Activated T-helper 17 cell treated with anti-CD3 and anti-CD28 coated beads, Interleukin-2, amount 50 U/mL, for 72 hours (primary cell): Measurements from ENCODE around the gene PDE8A. TPM values are rescaled to one million over a fixed set of nuclear protein-coding genes. Genes with fewer than 3 reads are reported as not detected.
"Not testable (repeated sequence)": the region's sequence is repeated elsewhere in the genome, so short reads cannot be mapped to it uniquely, and the experiment has no call there.

Experiments used
- ATAC-seq: fragments of 150-1000 bp; cut with Tn5 transposase; replicated peaks from 2 replicates; pipeline ENCODE4 v1.10.0; 2021; ENCODE audit warnings: mild to moderate bottlenecking, moderate library complexity
- H3K27ac Mint-ChIP-seq: one replicate; pipeline ENCODE4 v1.8.0; 2022; ENCODE audit warnings: mixed read lengths
- H3K27me3 Mint-ChIP-seq: one replicate; pipeline ENCODE4 v1.8.0; 2022; ENCODE audit warnings: mixed read lengths
- H3K36me3 Mint-ChIP-seq: one replicate; pipeline ENCODE4 v1.8.0; 2022; ENCODE audit warnings: low read depth, mild to moderate bottlenecking, mixed read lengths
- H3K4me1 Mint-ChIP-seq: one replicate; pipeline ENCODE4 v1.8.0; 2022; ENCODE audit warnings: mixed read lengths
- H3K4me3 Mint-ChIP-seq: one replicate; pipeline ENCODE4 v1.8.0; 2022; ENCODE audit warnings: mild to moderate bottlenecking, mixed read lengths
- H3K9me3 Mint-ChIP-seq: one replicate; pipeline ENCODE4 v1.8.0; 2022; ENCODE audit warnings: mixed read lengths
- total RNA-seq, 2 donors: library from RNA; stranded (reverse); gene quantifications; one replicate each; pipeline ENCODE4 v1.2.3, GENCODE V29; 2022

PDE8A gene
- total RNA-seq, 2 donors from 2014 or later: 23.7 to 34.2 TPM

GRCh38 chr15:85006201-85006600 lies 24.5 kb downstream of the PDE8A start:
- Mint-ChIP-seq H3K9me3 (peaks cover 4% of the 10 kb centered on the region), H3K27me3 (no peaks in the 10 kb centered on the region), H3K27ac (no peak overlapping the region), H3K4me3 (no peak overlapping the region), H3K4me1 (peaks cover 38% of the 10 kb centered on the region), H3K36me3 (no peaks in the 10 kb centered on the region)
- ATAC-seq: no peak

- Mint-ChIP-seq H3K4me3 (no peak overlapping the region), H3K36me3 (no peaks in the 10 kb centered on the region), H3K4me1 (peaks cover 34% of the 10 kb centered on the region), H3K27ac (no peak overlapping the region), H3K9me3 (peaks cover 4% of the 10 kb centered on the region), H3K27me3 (no peaks in the 10 kb centered on the region)
- no peak for ATAC-seq
These were observed 25.0 kb downstream of the PDE8A start for GRCh38 chr15:85006655-85007054.

- Mint-ChIP-seq H3K4me3 (no peak overlapping the region), H3K9me3 (peaks cover 4% of the 10 kb centered on the region), H3K27ac (no peak overlapping the region), H3K4me1 (peaks cover 33% of the 10 kb centered on the region), H3K27me3 (no peaks in the 10 kb centered on the region), H3K36me3 (no peaks in the 10 kb centered on the region)
- ATAC-seq: no peak
These were observed 25.5 kb downstream of the PDE8A start for GRCh38 chr15:85007137-85007536.

DNA sequence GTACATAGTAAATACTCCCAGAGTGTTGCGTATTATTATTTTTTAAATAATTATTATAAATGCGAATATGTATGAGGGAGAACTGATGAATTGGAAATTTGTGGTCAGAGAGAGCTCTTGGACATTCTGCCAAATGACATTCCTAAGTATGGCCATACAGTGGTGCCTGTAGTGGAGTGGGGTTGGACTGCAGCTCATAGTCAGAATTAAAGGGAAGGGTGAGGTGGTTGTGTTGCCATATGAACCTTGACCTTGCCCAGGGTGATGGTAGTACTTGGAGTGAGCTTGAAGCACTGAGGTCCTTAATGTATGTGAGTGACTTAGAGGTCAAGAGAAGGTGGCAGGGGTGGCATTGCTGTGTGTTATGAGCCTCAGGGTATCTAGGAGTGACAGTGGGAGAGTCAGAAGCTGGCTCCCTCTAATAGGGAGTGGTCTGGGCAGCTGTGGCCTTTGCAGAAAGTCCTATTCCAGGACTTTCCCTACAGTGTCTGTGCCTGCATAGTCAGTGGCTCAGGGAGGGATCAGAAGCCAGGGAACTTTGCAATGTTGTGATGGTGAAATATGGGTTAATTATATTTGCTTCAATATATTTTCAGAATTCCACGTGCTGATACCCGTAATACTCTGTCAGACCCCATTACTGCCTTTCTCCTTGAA lies 26.2 kb downstream of the PDE8A start:
- Mint-ChIP-seq H3K27ac (no peak overlapping the region), H3K36me3 (no peaks in the 10 kb centered on the region), H3K9me3 (peaks cover 4% of the 10 kb centered on the region), H3K27me3 (no peaks in the 10 kb centered on the region), H3K4me1 (peaks cover 29% of the 10 kb centered on the region), H3K4me3 (no peak overlapping the region)
- ATAC-seq: no peak

DNA sequence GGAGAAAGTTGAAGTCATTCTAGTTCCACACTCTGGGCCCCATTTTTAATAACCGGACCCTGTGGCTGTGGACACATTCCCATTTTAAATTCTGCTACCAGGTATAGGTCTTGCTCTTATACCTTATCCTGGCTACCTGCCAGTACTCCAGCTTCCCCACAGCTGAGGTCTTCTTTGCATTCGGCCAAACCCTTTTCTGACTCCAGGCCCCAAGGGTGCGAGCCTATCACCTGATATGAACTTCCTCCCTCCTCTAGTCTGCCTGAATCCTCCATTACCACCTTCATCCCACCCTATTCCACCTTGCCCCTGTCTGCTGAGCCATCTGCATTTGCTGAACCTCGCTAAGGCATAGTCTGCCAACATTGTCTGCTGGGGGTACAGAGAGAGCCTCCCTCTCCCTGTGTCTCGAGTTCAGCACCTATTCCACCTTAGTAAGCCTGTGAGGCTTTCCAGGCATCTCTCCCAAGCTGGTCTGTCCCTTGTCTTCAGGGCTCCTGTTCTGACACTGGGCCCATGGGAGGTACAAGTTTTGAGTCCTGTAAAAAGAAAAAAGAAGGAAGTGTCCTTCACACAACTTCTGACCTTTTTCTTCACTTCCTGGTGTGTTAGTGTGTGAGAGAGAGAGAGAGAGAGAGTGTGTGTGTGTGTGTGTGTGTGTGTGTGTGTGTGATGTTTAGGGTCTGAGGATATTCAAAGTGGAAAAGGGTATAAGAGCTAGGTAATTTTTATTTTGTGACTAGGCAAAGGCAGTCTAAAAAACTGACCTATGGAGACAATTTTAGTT lies 27.0 kb downstream of the PDE8A start:
- no peak overlapping the region for H3K4me3 Mint-ChIP-seq
- peaks cover 4% of the 10 kb centered on the region for H3K9me3 Mint-ChIP-seq
- no peak for ATAC-seq
- H3K36me3 Mint-ChIP-seq: no peaks in the 10 kb centered on the region
- H3K27me3 Mint-ChIP-seq: no peaks in the 10 kb centered on the region
- peak overlapping the region; percentile 7 for H3K27ac Mint-ChIP-seq
- H3K4me1 Mint-ChIP-seq: peaks cover 27% of the 10 kb centered on the region

GRCh38 chr15:85009435-85009834 lies 27.8 kb downstream of the PDE8A start:
- Mint-ChIP-seq H3K27me3 (no peaks in the 10 kb centered on the region), H3K4me1 (peaks cover 25% of the 10 kb centered on the region), H3K4me3 (no peak overlapping the region), H3K36me3 (no peaks in the 10 kb centered on the region), H3K9me3 (peaks cover 4% of the 10 kb centered on the region), H3K27ac (no peak overlapping the region)
- no peak for ATAC-seq

DNA sequence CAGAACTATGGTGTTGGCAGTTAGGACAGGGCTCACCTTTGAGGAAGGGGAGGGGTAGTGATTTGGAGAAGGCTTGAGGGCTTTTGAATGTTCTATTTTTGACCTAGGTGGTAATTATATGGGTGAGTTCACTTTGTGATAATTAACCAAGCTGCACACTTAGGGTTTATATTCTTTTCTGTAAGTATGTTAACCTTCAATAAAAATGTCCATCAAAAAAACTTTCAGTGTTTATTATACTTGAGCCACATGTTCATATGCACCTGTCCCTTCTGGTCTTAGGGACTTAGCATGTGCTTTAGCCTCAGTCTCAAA lies 28.4 kb downstream of the PDE8A start:
- ATAC-seq: no peak
- no peaks in the 10 kb centered on the region for H3K36me3 Mint-ChIP-seq
- H3K27ac Mint-ChIP-seq: no peak overlapping the region
- H3K4me1 Mint-ChIP-seq: peaks cover 25% of the 10 kb centered on the region
- peaks cover 4% of the 10 kb centered on the region for H3K9me3 Mint-ChIP-seq
- no peaks in the 10 kb centered on the region for H3K27me3 Mint-ChIP-seq
- H3K4me3 Mint-ChIP-seq: no peak overlapping the region

- H3K36me3 Mint-ChIP-seq: no peaks in the 10 kb centered on the region
- no peak for ATAC-seq
- H3K27ac Mint-ChIP-seq: no peak overlapping the region
- no peaks in the 10 kb centered on the region for H3K27me3 Mint-ChIP-seq
- H3K4me1 Mint-ChIP-seq: peaks cover 25% of the 10 kb centered on the region
- H3K9me3 Mint-ChIP-seq: peaks cover 4% of the 10 kb centered on the region
- no peak overlapping the region for H3K4me3 Mint-ChIP-seq
These were observed 28.9 kb downstream of the PDE8A start for GRCh38 chr15:85010386-85011159.

DNA sequence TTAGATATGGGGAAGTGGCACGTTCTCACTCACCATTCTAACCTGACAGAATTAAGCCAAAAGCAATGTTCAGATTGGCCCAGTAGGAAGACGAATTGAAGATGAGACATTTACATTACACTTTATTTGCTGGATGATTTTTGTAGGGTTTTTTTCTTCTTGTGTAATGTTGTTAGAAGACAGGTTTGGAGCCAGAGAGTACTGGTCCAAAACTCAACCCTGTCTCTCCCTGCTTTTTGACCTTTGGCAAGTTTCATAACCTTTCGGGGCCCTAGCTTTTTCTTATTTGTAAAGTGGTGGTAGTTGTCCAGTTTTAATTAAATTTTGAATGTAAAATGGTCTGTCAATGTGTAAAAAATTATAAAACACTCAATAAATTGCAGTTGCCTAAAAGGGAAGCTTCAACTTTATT lies 29.5 kb downstream of the PDE8A start:
- no peaks in the 10 kb centered on the region for H3K36me3 Mint-ChIP-seq
- no peak overlapping the region for H3K27ac Mint-ChIP-seq
- H3K9me3 Mint-ChIP-seq: peaks cover 4% of the 10 kb centered on the region
- ATAC-seq: no peak
- H3K27me3 Mint-ChIP-seq: no peaks in the 10 kb centered on the region
- peaks cover 25% of the 10 kb centered on the region for H3K4me1 Mint-ChIP-seq
- H3K4me3 Mint-ChIP-seq: no peak overlapping the region

GRCh38 chr15:85011724-85012123 lies 30.1 kb downstream of the PDE8A start:
- H3K9me3 Mint-ChIP-seq, H3K36me3 Mint-ChIP-seq, H3K27ac Mint-ChIP-seq, ATAC-seq, H3K27me3 Mint-ChIP-seq, H3K4me3 Mint-ChIP-seq: not testable (repeated sequence)
- H3K4me1 Mint-ChIP-seq: peaks cover 24% of the 10 kb centered on the region

- Mint-ChIP-seq H3K9me3 (peaks cover 4% of the 10 kb centered on the region), H3K4me3 (no peak overlapping the region), H3K4me1 (peaks cover 13% of the 10 kb centered on the region), H3K27me3 (no peaks in the 10 kb centered on the region), H3K36me3 (no peaks in the 10 kb centered on the region), H3K27ac (no peak overlapping the region)
- ATAC-seq: no peak
These were observed 32.1 kb downstream of the PDE8A start for GRCh38 chr15:85013785-85014184.

GRCh38 chr15:85014932-85015331 lies 33.3 kb downstream of the PDE8A start:
- Mint-ChIP-seq H3K4me1 (peaks cover 13% of the 10 kb centered on the region), H3K27me3 (no peaks in the 10 kb centered on the region), H3K27ac (no peak overlapping the region), H3K4me3 (no peak overlapping the region), H3K9me3 (peaks cover 4% of the 10 kb centered on the region), H3K36me3 (no peaks in the 10 kb centered on the region)
- ATAC-seq: no peak

GRCh38 chr15:85016275-85016674 lies 34.6 kb downstream of the PDE8A start:
- H3K27ac Mint-ChIP-seq: no peak overlapping the region
- no peaks in the 10 kb centered on the region for H3K36me3 Mint-ChIP-seq
- no peak for ATAC-seq
- no peaks in the 10 kb centered on the region for H3K27me3 Mint-ChIP-seq
- no peak overlapping the region for H3K4me3 Mint-ChIP-seq
- H3K4me1 Mint-ChIP-seq: peaks cover 10% of the 10 kb centered on the region
- H3K9me3 Mint-ChIP-seq: no peaks in the 10 kb centered on the region

- peak; percentile 71 for ATAC-seq
- peaks cover 33% of the 10 kb centered on the region for H3K4me1 Mint-ChIP-seq
- peak overlapping the region; percentile 23 for H3K27ac Mint-ChIP-seq
- H3K4me3 Mint-ChIP-seq: no peak overlapping the region
- no peaks in the 10 kb centered on the region for H3K36me3 Mint-ChIP-seq
- H3K9me3 Mint-ChIP-seq: no peaks in the 10 kb centered on the region
- no peaks in the 10 kb centered on the region for H3K27me3 Mint-ChIP-seq
These were observed 38.3 kb downstream of the PDE8A start for GRCh38 chr15:85019815-85020590.
